SK-N-MC (cell line): Measurements from ENCODE around the gene PRPH.
A peak's percentile ranks its signal among the peaks of the same experiment; 100 is the strongest.

Experiments used
- DNase-seq: peaks from one replicate; pipeline ENCODE4 v3.0.0-alpha.2; 2011; ENCODE audit warnings: low read depth, low spot score
- H3K27ac ChIP-seq: fragments of 200-600 bp; sonication (generic); 2 replicates; pipeline ENCODE4 v1.5.1; 2016; ENCODE audit warnings: mixed run types
- H3K36me3 ChIP-seq: fragments of 200-600 bp; sonication (generic); 2 replicates; pipeline ENCODE4 v1.6.1; 2017; ENCODE audit warnings: antibody characterized with exemption, low read length, mixed read lengths; ENCODE audit not compliant: insufficient read depth
- H3K4me3 ChIP-seq: fragments of 200-600 bp; sonication (generic); 2 replicates; pipeline ENCODE4 v1.5.1; 2016
- H3K9ac ChIP-seq: fragments of 200-600 bp; sonication (generic); 2 replicates; pipeline ENCODE4 v1.8.0; 2017; ENCODE audit warnings: mixed run types, mixed read lengths; ENCODE audit not compliant: insufficient read length
- H3K9me3 ChIP-seq: fragments of 200-600 bp; sonication (generic); 2 replicates; pipeline ENCODE4 v1.6.1; 2017; ENCODE audit warnings: low read depth, mild to moderate bottlenecking, antibody characterized with exemption, low read length, moderate library complexity, mixed read lengths
- EZH2 ChIP-seq: fragments of 200-600 bp; sonication (generic); IDR thresholded peaks from one replicate; pipeline ENCODE4 v1.6.1; 2017; ENCODE audit warnings: antibody characterized with exemption
- FOXP2 ChIP-seq: optimal IDR thresholded peaks from 2 replicates; pipeline ENCODE3; 2011; ENCODE audit warnings: mild to moderate bottlenecking, moderate library complexity; ENCODE audit not compliant: insufficient read depth; ENCODE audit errors: extremely low read length, control extremely low read depth
- POLR2AphosphoS5 ChIP-seq: IDR thresholded peaks from 2 replicates; pipeline ENCODE4 v1.6.1; 2012; ENCODE audit warnings: mild to moderate bottlenecking, low read depth, low read length, borderline replicate concordance

Gene PRPH

DNA sequence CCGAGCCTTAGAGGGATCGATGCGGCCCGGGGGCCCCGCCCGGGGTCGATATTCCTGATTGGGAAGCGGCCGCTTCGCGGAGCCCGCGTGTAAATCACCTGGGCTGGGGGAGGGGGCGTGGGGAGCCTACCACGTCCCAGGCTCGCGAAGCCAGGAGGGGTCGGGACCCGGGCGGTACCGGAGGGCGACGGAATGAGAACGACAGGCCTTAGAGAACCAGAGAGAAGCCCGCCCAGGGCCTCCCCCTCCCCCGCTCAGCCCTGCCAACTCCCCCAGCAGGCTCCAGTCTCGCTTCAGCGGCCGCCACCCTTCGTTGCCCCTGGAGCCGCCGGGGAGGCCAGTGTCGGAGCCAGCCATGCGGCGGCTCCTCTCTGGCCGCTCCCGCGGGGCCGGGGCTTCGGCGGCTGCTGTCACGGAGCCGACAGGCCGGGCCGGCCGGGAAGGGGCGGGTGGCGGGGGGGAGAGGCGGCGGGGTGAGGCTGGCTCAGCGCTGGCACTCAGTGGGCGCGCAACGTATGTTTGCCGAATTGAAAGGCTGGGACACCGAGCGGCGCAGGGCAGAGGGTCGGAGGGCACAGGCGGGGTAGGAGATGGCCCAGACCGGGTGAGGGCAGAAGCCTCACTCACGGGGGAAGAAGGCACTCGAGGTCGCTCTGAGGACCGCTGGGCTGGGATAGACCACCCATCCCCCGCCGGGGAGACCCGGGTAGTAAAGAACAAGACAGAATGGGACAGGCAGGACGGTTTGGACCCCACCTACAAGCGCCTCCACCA, 50.3 kb downstream of the PRPH start:
- no peak overlapping the region for H3K27ac ChIP-seq
- TF ChIP-seq FOXP2 (no peak), EZH2 (no peak), POLR2AphosphoS5 (no peak)
- DNase-seq, result no peak
- no peak overlapping the region for H3K9ac ChIP-seq
- no peaks in the 10 kb centered on the region for H3K9me3 ChIP-seq
- H3K36me3 ChIP-seq, result no peaks in the 10 kb centered on the region
- H3K4me3 ChIP-seq, result no peak overlapping the region

DNA sequence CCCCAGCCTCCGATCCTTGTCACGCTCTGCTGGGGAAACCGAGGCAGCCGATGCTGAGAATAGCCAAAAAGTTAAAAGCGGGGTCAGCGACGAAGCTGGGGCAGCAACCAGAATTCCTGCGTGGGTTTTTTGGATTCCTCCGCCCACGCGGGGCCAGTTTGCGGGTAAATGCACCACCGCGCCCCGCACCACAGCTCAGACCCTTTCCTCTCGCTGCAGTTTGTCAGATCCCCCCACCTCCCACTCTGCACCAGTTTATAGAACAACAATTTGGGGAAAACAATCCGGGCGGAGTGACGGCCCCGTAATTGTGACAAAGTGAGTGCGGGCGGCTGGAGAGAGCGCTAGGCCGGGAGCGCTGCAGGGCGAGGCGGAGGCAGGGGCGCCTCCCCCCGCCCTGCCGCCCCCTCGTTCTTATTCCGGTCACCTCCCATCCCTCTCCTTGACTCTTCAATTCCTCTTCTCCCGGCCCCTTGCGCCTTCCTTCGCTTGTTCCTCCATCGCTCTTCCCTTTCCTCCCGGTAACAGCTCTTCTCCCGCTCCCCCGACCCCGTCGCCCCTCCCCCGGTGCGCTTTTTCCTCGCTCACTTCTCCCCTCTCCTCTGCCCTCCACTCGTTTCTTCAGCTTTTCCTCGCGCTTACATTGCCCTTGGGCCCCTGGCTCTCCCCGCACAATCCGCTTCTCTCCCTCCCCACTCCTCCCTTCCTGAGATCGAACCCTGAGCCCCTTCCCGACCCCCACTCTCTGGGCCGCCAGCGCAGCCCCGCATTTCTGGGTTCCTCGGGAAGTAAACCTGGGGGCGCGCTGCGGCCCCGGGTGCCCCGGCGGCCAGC, 51.1 kb downstream of the PRPH start:
- Histone ChIP-seq H3K27ac (no peak overlapping the region), H3K9ac (no peak overlapping the region), H3K36me3 (no peaks in the 10 kb centered on the region), H3K4me3 (peak overlapping the region; percentile 42; the same call in 1 of the 2 replicates), H3K9me3 (no peaks in the 10 kb centered on the region)
- no peak for TF ChIP-seq POLR2AphosphoS5
- no peak for TF ChIP-seq FOXP2
- no peak for TF ChIP-seq EZH2
- DNase-seq, result no peak

DNA sequence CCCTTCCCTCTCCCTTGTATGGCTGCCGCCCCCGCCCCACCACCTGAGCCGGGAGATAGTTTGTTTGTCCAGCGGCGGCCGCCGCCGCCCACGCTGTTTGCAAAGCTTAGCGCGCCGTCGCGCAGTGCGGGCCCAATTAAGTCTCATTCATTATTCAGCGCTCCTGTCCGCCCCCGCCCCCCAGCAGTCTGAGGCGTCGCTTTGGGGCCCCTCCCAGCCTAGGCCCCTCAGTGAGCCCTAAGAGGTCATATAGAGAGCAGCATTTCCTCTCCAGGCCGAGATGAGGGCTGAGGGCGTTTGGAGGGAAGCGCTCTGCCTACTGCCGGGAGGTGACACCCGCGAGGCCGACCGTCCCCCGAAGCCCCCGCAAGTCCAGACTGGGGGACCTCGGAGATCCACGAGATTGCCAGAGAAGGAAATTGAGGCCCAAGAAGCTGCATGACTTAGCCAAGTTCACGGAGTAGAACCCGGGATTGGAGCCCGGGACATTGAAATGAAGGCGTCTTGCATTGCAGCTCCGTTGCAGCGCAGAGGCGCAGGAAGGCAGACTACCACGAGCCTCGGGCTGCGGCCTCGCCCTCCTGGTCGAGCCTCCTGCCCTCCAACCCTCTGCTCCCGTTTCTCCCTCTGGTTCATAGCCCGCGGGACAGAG, 51.8 kb downstream of the PRPH start, which contains the start of gene DNAJC22:
Gene DNAJC22 (plus strand): TSS at position 230 of the 652 bp plus-strand sequence. CDS start 1,985 bp downstream, outside the sequence.
- DNase-seq, result no peak
- no peak for TF ChIP-seq FOXP2
- no peak for TF ChIP-seq EZH2
- TF ChIP-seq POLR2AphosphoS5, result no peak
- no peak within 1 kb of the TSS for H3K27ac ChIP-seq
- peak within 1 kb of the TSS; percentile 57 for H3K9ac ChIP-seq
- peak within 1 kb of the TSS; percentile 72 for H3K4me3 ChIP-seq
- no peaks in the 10 kb centered on the region for H3K9me3 ChIP-seq
- no peaks in the 10 kb centered on the region for H3K36me3 ChIP-seq

DNA sequence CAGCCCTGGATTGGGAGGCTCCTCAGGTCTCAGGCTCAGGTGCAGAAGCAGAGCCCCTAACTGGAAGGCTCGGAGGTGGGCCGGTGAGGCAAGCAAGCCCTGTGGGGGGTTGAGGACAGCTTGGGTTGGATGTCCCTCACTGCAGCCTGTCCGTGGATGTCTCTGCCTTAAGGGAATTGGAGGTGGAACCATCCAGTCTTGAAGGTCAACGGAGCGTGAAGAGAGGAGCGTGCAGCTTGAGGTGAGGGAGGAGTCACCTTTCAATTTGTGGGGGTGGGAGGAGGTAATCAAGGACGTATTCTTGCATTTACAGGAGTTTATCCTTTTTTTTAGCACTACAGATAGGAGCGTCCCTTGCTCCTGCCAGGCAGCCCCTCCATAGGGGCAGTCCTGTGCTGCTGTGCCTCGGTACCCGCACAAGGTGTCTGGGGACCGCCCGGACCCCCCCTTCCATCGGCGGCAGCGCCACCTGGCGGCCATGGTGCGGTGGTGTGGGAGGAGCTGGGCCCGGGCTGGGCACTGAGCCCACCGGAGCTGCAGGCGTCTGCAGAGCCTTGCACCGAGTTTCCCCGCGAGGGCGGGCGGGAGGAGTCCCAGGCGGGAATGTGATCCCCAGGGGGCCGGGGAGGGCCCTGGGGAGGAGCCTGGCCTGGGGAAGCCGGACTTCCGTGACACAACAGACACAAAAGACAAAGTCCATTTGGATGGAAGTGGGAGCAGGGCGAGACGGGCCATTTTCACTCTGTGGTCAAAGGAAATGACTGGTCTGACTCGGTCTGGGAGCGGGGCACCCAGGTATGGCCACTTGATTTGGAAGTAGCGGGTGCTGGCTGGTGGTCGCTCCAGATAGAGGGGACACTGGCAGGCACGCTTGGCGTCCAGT, 52.6 kb downstream of the PRPH start:
- Histone ChIP-seq H3K27ac (no peak overlapping the region), H3K9ac (peak overlapping the region; percentile 57)
- TF ChIP-seq FOXP2 (no peak), POLR2AphosphoS5 (no peak), EZH2 (no peak)

More for the DNA sequence above, 52.6 kb downstream of the PRPH start:
- DNase-seq, result no peak
- Histone ChIP-seq H3K9me3 (no peaks in the 10 kb centered on the region), H3K4me3 (peak overlapping the region; percentile 72), H3K36me3 (no peaks in the 10 kb centered on the region)
